ENCODE measurements around the gene GPC1. TPM values are rescaled to one million over a fixed set of nuclear protein-coding genes. Genes with fewer than 3 reads are reported as not detected.
"Not testable (repeated sequence)": the region's sequence is repeated elsewhere in the genome, so short reads cannot be mapped to it uniquely, and the experiment has no call there.

GPC1 gene
- total RNA-seq, 1 donor from 2014 or later, result 252 TPM

- Histone ChIP-seq H3K9me3 (ENCODE audit: insufficient read depth, low read depth, low read length) (no peaks in the 10 kb centered on the region), H3K4me3 (ENCODE audit: insufficient read depth, low read depth, low read length) (no peak overlapping the region), H3K4me1 (ENCODE audit: insufficient read depth, low read length) (no peaks in the 10 kb centered on the region), H3K9ac (ENCODE audit: low read length) (no peak overlapping the region), H3K4me2 (ENCODE audit: low read length) (no peak overlapping the region), H2AFZ (ENCODE audit: low read depth, low read length) (no peak overlapping the region), H4K20me1 (ENCODE audit: insufficient read depth, low read length) (no peaks in the 10 kb centered on the region), H3K27ac (ENCODE audit: low read depth, low read length) (no peak overlapping the region), H3K27me3 (ENCODE audit: insufficient read depth, low read length) (no peaks in the 10 kb centered on the region), H3K36me3 (ENCODE audit: insufficient read depth, low read length) (no peaks in the 10 kb centered on the region), H3K79me2 (ENCODE audit: insufficient read depth, low read length) (no peaks in the 10 kb centered on the region)
- no peak overlapping the region for H3K4me3 Mint-ChIP-seq (ENCODE audit: unreplicated experiment)
- FAIRE-seq (no peak), DNase-seq (ENCODE audit: low read depth) (no peak)
- peaks cover 8% of the 10 kb centered on the region for H3K36me3 Mint-ChIP-seq (ENCODE audit: low read depth, unreplicated experiment)
- peaks cover 52% of the 10 kb centered on the region for H3K9me3 Mint-ChIP-seq (ENCODE audit: unreplicated experiment)
- TF ChIP-seq CTCF (IDR thresholded peaks at IDR 0.05; ENCODE audit: insufficient read depth, low read depth, low read length), result no peak
- no peak for TF ChIP-seq EZH2 (IDR thresholded peaks at IDR 0.05; ENCODE audit: insufficient read depth, low read length)
- no peak overlapping the region for H3K27ac Mint-ChIP-seq (ENCODE audit: unreplicated experiment)
- peaks cover 17% of the 10 kb centered on the region for H3K27me3 Mint-ChIP-seq (ENCODE audit: low read depth, unreplicated experiment)
- no peaks in the 10 kb centered on the region for H3K4me1 Mint-ChIP-seq (ENCODE audit: low read depth, unreplicated experiment)
These were observed 56.0 kb downstream of the GPC1 start for GRCh38 chr2:240491483-240491882.

- H3K4me1 ChIP-seq (ENCODE audit: insufficient read depth, low read length), result no peaks in the 10 kb centered on the region
These were observed 58.8 kb downstream of the GPC1 start for GRCh38 chr2:240494194-240494793.

GRCh38 chr2:240494942-240495341 lies 59.5 kb downstream of the GPC1 start:
- peak; percentile 14 for TF ChIP-seq CTCF (IDR thresholded peaks at IDR 0.05; ENCODE audit: insufficient read depth, low read depth, low read length)
- H4K20me1 ChIP-seq (ENCODE audit: insufficient read depth, low read length); DNase-seq (ENCODE audit: low read depth); H2AFZ ChIP-seq (ENCODE audit: low read depth, low read length); H3K27ac Mint-ChIP-seq (ENCODE audit: unreplicated experiment); H3K27me3 Mint-ChIP-seq (ENCODE audit: low read depth, unreplicated experiment); H3K4me1 ChIP-seq (ENCODE audit: insufficient read depth, low read length); H3K27me3 ChIP-seq (ENCODE audit: insufficient read depth, low read length); H3K27ac ChIP-seq (ENCODE audit: low read depth, low read length); H3K9me3 ChIP-seq (ENCODE audit: insufficient read depth, low read depth, low read length); H3K4me1 Mint-ChIP-seq (ENCODE audit: low read depth, unreplicated experiment); H3K4me3 Mint-ChIP-seq (ENCODE audit: unreplicated experiment); H3K9ac ChIP-seq (ENCODE audit: low read length); H3K79me2 ChIP-seq (ENCODE audit: insufficient read depth, low read length); FAIRE-seq; H3K36me3 Mint-ChIP-seq (ENCODE audit: low read depth, unreplicated experiment); H3K4me3 ChIP-seq (ENCODE audit: insufficient read depth, low read depth, low read length); H3K36me3 ChIP-seq (ENCODE audit: insufficient read depth, low read length); H3K4me2 ChIP-seq (ENCODE audit: low read length): not testable (repeated sequence)
- peaks cover 29% of the 10 kb centered on the region for H3K9me3 Mint-ChIP-seq (ENCODE audit: unreplicated experiment)

More at GRCh38 chr2:240494194-240494793, 58.8 kb downstream of the GPC1 start:
- no peak overlapping the region for H3K4me2 ChIP-seq (ENCODE audit: low read length)
- TF ChIP-seq EZH2 (IDR thresholded peaks at IDR 0.05; ENCODE audit: insufficient read depth, low read length), result no peak
- H2AFZ ChIP-seq (ENCODE audit: low read depth, low read length), result no peak overlapping the region
- no peaks in the 10 kb centered on the region for H3K79me2 ChIP-seq (ENCODE audit: insufficient read depth, low read length)
- FAIRE-seq, result no peak
- no peak for DNase-seq (ENCODE audit: low read depth)
- no peak overlapping the region for H3K4me3 Mint-ChIP-seq (ENCODE audit: unreplicated experiment)
- H3K27ac ChIP-seq (ENCODE audit: low read depth, low read length), result no peak overlapping the region
- H3K27me3 ChIP-seq (ENCODE audit: insufficient read depth, low read length), result no peaks in the 10 kb centered on the region
- H3K9me3 ChIP-seq (ENCODE audit: insufficient read depth, low read depth, low read length), result no peaks in the 10 kb centered on the region
- H3K4me1 Mint-ChIP-seq (ENCODE audit: low read depth, unreplicated experiment), result no peaks in the 10 kb centered on the region
- H3K9ac ChIP-seq (ENCODE audit: low read length), result no peak overlapping the region
- peaks cover 6% of the 10 kb centered on the region for H3K36me3 Mint-ChIP-seq (ENCODE audit: low read depth, unreplicated experiment)
- H3K4me3 ChIP-seq (ENCODE audit: insufficient read depth, low read depth, low read length), result no peak overlapping the region
- no peaks in the 10 kb centered on the region for H4K20me1 ChIP-seq (ENCODE audit: insufficient read depth, low read length)
- peaks cover 5% of the 10 kb centered on the region for H3K27me3 Mint-ChIP-seq (ENCODE audit: low read depth, unreplicated experiment)
- H3K27ac Mint-ChIP-seq (ENCODE audit: unreplicated experiment), result no peak overlapping the region
- H3K36me3 ChIP-seq (ENCODE audit: insufficient read depth, low read length), result no peaks in the 10 kb centered on the region
- peaks cover 32% of the 10 kb centered on the region for H3K9me3 Mint-ChIP-seq (ENCODE audit: unreplicated experiment)

Data from astrocyte (in vitro differentiated cells and primary cell).